ENCODE measurements around the gene ASTN2.

- no peak for TF ChIP-seq CTCF (IDR thresholded peaks at IDR 0.05)
- no peak for TF ChIP-seq POLR2A (IDR thresholded peaks at IDR 0.05)
Measured at GRCh38 chr9:116726602-116727001, 688.3 kb downstream of the ASTN2 start.

All from testis (tissue), 2 donors.